ENCODE measurements around the gene SBF2. TPM values are rescaled to one million over a fixed set of nuclear protein-coding genes. Genes with fewer than 3 reads are reported as not detected.

The SBF2 gene
- total and polyA plus RNA-seq, 2 of the 13 experiments (the other 11 are each of a cell fraction or from before 2014, with no cell fraction given): 24.0 to 45.8 TPM

DNA sequence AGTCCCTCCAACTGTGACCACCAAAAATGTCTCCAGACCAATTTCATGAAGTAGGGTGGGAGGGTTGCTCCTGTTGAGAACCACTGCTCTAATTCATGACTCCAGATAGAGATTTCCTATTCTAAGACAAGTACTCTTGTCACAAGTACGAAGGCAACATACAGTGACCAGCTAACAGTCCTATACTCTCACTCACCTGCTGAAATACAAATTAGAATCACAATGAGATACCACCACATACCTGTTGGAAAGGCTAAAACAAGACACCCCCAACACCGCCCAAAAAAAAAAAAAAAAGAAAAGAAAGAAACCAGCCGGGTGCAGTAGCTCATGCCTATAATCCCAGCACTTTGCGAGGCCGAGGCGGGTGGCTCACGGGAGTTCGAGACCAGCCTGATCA is 319.6 kb downstream of the SBF2 start:
- no peak overlapping the region for H3K9ac ChIP-seq (ENCODE audit: insufficient read depth, low read depth, low read length)
- CTCF ChIA-PET (ENCODE audit: low intra/inter-chr PET ratio, low total read pairs): no interaction called here
- H2AFZ ChIP-seq (ENCODE audit: low read length): no peak overlapping the region
- FAIRE-seq: no peak
- H3K4me2 ChIP-seq (ENCODE audit: low read depth, low read length): no peak overlapping the region
- no TSS peak for BruUV-seq (replicated peaks)
- H3K27me3 ChIP-seq (ENCODE audit: control insufficient read depth in 1 of 2, insufficient read depth in 2 of 2, low read length in 2 of 2): no peaks in the 10 kb centered on the region
- peaks cover 0 to 2% of the 10 kb centered on the region in 2 experiments; a peak in 1 of 5 replicates for H3K36me3 ChIP-seq (replicated peaks in 1 of 2; ENCODE audit: control insufficient read depth in 1 of 2, insufficient read depth in 2 of 2, low read length in 2 of 2)
- ATAC-seq: no peak
- H4K20me1 ChIP-seq (ENCODE audit: insufficient read depth, low read length): no peaks in the 10 kb centered on the region
- no peaks in the 10 kb centered on the region for H3K4me1 ChIP-seq (ENCODE audit: insufficient read depth, low read length)
- intact Hi-C loops (cut with micrococcal nuclease; ENCODE audit: unreplicated experiment): loop anchor here (5.0 kb wide), 1 partner anchor 333 kb away; the partner anchor contains the start of gene ADM
- no peak for DNase-seq (ENCODE audit: low spot score)
- no peak overlapping the region for H3K4me3 ChIP-seq (replicated peaks in 1 of 3; ENCODE audit: insufficient read depth in 1 of 3, low read depth in 2 of 3, low read length in 3 of 3)
- WGBS (ENCODE audit: low lambda C conversion rate): 98% methylated on average over 8 of the region's 8 CpGs
- H3K9me3 ChIP-seq (ENCODE audit: low read length): no peaks in the 10 kb centered on the region
- in situ Hi-C loops (cut with HindIII; ENCODE audit: extremely low pct_ligation_motif_present, low pct_unique_long_range_greater_than_20kb): loop anchor here (5.0 to 10.0 kb wide), 3 partner anchors 112 to 330 kb away; partner anchors contain the start of gene ADM
- H3K27ac ChIP-seq (ENCODE audit: extremely low read length, insufficient read depth, low read length): no peak overlapping the region
- TF ChIP-seq SNAPC4 (CRISPR knock-in tag; IDR thresholded peaks at IDR 0.05) (no peak), ZBTB7A (CRISPR knock-in tag; IDR thresholded peaks at IDR 0.05) (no peak), SRSF1 (optimal IDR thresholded peaks at IDR 0.05; ENCODE audit: low read depth, low read length) (no peak), ZNF7 (CRISPR knock-in tag; IDR thresholded peaks at IDR 0.05) (no peak), TFDP1 (CRISPR knock-in tag; IDR thresholded peaks at IDR 0.05; ENCODE audit: borderline replicate concordance) (no peak), ZSCAN12 (CRISPR knock-in tag; IDR thresholded peaks at IDR 0.05) (no peak)
- TF ChIP-seq, protein P1, sequence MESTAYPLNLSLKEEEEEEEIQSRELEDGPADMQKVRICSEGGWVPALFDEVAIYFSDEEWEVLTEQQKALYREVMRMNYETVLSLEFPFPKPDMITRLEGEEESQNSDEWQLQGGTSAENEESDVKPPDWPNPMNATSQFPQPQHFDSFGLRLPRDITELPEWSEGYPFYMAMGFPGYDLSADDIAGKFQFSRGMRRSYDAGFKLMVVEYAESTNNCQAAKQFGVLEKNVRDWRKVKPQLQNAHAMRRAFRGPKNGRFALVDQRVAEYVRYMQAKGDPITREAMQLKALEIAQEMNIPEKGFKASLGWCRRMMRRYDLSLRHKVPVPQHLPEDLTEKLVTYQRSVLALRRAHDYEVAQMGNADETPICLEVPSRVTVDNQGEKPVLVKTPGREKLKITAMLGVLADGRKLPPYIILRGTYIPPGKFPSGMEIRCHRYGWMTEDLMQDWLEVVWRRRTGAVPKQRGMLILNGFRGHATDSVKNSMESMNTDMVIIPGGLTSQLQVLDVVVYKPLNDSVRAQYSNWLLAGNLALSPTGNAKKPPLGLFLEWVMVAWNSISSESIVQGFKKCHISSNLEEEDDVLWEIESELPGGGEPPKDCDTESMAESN (CRISPR knock-in tag; conservative IDR thresholded peaks at IDR 0.05): no peak
- H3K79me2 ChIP-seq (ENCODE audit: insufficient read depth, low read length): no peaks in the 10 kb centered on the region
- POLR2A ChIA-PET: no interaction called here
